CD14-positive monocyte (primary cell): ENCODE measurements around the gene OR5AC2. TPM values are rescaled to one million over a fixed set of nuclear protein-coding genes. Genes with fewer than 3 reads are reported as not detected.

ENCODE experiments used
- DNase-seq, 3 donors: peaks; one replicate each; pipeline ENCODE4 v3.0.0-alpha.2; 2011 to 2022
- H2AFZ ChIP-seq: 2 replicates; pipeline ENCODE4 v1.6.0; 2012; ENCODE audit warnings: mild to moderate bottlenecking, low read depth, low read length, inconsistent platforms; ENCODE audit not compliant: insufficient read depth, poor library complexity, severe bottlenecking
- H3K27ac ChIP-seq, 2 donors: 1 replicate in 1 of 2; 2 replicates in 1 of 2; pipeline ENCODE4 v1.5.1; 2012 to 2013; ENCODE audit warnings: low read length in 2 of 2, control low read depth in 1 of 2, inconsistent platforms in 1 of 2, low read depth in 1 of 2, mild to moderate bottlenecking in 1 of 2
- H3K27me3 ChIP-seq, 2 donors: one replicate each; pipeline versions ENCODE4 v1.6.0 to v1.6.1; 2011 to 2013; ENCODE audit warnings: low read length in 2 of 2; ENCODE audit not compliant: control insufficient read depth in 2 of 2, insufficient read depth in 2 of 2
- H3K36me3 ChIP-seq, 2 donors: replicated peaks in 1 of 2; 1 replicate in 1 of 2; 2 replicates in 1 of 2; pipeline versions ENCODE4 v1.5.1 to v1.6.1; 2012 to 2013; ENCODE audit warnings: low read length in 2 of 2, control low read depth in 1 of 2, inconsistent platforms in 1 of 2, mild to moderate bottlenecking in 1 of 2; ENCODE audit not compliant: insufficient read depth in 2 of 2, control insufficient read depth in 1 of 2
- H3K4me1 ChIP-seq, 2 donors: 1 replicate in 1 of 2; 2 replicates in 1 of 2; pipeline versions ENCODE4 v1.5.1 to v1.6.1; 2012 to 2013; ENCODE audit warnings: low read length in 2 of 2, control low read depth in 1 of 2, inconsistent platforms in 1 of 2, mild to moderate bottlenecking in 1 of 2, moderate library complexity in 1 of 2; ENCODE audit not compliant: insufficient read depth in 2 of 2, control insufficient read depth in 1 of 2
- H3K4me2 ChIP-seq: replicated peaks from 2 replicates; pipeline ENCODE3; 2012; ENCODE audit warnings: low read length, moderate library complexity, mild to moderate bottlenecking; ENCODE audit not compliant: poor library complexity, severe bottlenecking; ENCODE audit errors: extremely low read depth
- H3K4me3 ChIP-seq, 3 experiments: fragments of 200-600 bp in 1 of 3; sonication (generic) in 1 of 3; replicated peaks in 1 of 3; 1 replicate in 2 of 3; 2 replicates in 1 of 3; pipeline ENCODE4 v1.5.1; 2011 to 2013; ENCODE audit warnings: low read length in 3 of 3, mild to moderate bottlenecking in 3 of 3, control low read depth in 2 of 3, low read depth in 2 of 3, inconsistent platforms in 1 of 3, moderate library complexity in 1 of 3
- H3K79me2 ChIP-seq: 2 replicates; pipeline ENCODE4 v1.6.0; 2012; ENCODE audit warnings: mild to moderate bottlenecking, control low read depth, inconsistent platforms, low read length, moderate library complexity; ENCODE audit not compliant: insufficient read depth
- H3K9ac ChIP-seq: 2 replicates; pipeline ENCODE4 v1.6.0; 2017; ENCODE audit warnings: low read length, mild to moderate bottlenecking; ENCODE audit not compliant: insufficient read depth, poor library complexity, severe bottlenecking
- H3K9me3 ChIP-seq, 2 donors: replicated peaks in 1 of 2; 1 replicate in 1 of 2; 2 replicates in 1 of 2; pipeline versions ENCODE4 v1.5.1 to v1.6.1; 2012 to 2013; ENCODE audit warnings: low read length in 2 of 2, control low read depth in 1 of 2; ENCODE audit not compliant: control insufficient read depth in 1 of 2, insufficient read depth in 1 of 2
- H4K20me1 ChIP-seq: 2 replicates; pipeline ENCODE4 v1.6.0; 2012; ENCODE audit warnings: mild to moderate bottlenecking, low read length, control low read depth, moderate library complexity; ENCODE audit not compliant: insufficient read depth
- H3K27ac Mint-ChIP-seq, 7 donors: one replicate each; pipeline ENCODE4 v1.8.0; 2020; ENCODE audit warnings: mild to moderate bottlenecking in 7 of 7, mixed read lengths in 7 of 7, moderate library complexity in 6 of 7, inconsistent platforms in 2 of 7
- H3K27me3 Mint-ChIP-seq, 3 donors: one replicate each; pipeline ENCODE4 v1.8.0; 2021 to 2022; ENCODE audit warnings: low read depth in 3 of 3, mild to moderate bottlenecking in 3 of 3, mixed read lengths in 3 of 3, moderate library complexity in 3 of 3, inconsistent platforms in 1 of 3
- H3K36me3 Mint-ChIP-seq, 2 donors: one replicate each; pipeline ENCODE4 v1.8.0; 2020; ENCODE audit warnings: mixed read lengths in 2 of 2, inconsistent platforms in 1 of 2, mild to moderate bottlenecking in 1 of 2
- H3K4me1 Mint-ChIP-seq: one replicate; pipeline ENCODE4 v1.8.0; 2020; ENCODE audit warnings: mild to moderate bottlenecking, mixed read lengths
- H3K4me3 Mint-ChIP-seq, 2 donors: one replicate each; pipeline ENCODE4 v1.8.0; 2020; ENCODE audit warnings: mild to moderate bottlenecking in 2 of 2, mixed read lengths in 2 of 2, moderate library complexity in 1 of 2
- H3K9me3 Mint-ChIP-seq, 7 donors: one replicate each; pipeline ENCODE4 v1.8.0; 2020 to 2022; ENCODE audit warnings: mixed read lengths in 7 of 7, mild to moderate bottlenecking in 6 of 7, moderate library complexity in 6 of 7, inconsistent platforms in 2 of 7
- CTCF ChIP-seq: fragments of 200-600 bp; IDR thresholded peaks from one replicate; pipeline ENCODE4 v1.8.0; 2022; ENCODE audit warnings: antibody characterized with exemption, mild to moderate bottlenecking
- WGBS: methylation state at CpG from one replicate; pipeline ENCODE4 v1.1.5; 2013; ENCODE audit warnings: missing lambda C conversion rate; ENCODE audit not compliant: insufficient coverage; 5-methylcytosine and 5-hydroxymethylcytosine counted together
- intact Hi-C, 2 donors: fragments of 100-400 bp; cut with micrococcal nuclease; formaldehyde crosslinking; loops; one replicate each; pipeline versions ENCODE4 v1.15.0 to v1.15.1; 2023
- polyA plus RNA-seq, 3 donors: library from polyadenylated mRNA; depleted of rRNA in 1 of 3; unstranded in 2 of 3; stranded (reverse) in 1 of 3; fragments of 300-500 nt in 2 of 3; fragments of >200 nt in 1 of 3; fragmentation: Illumina TruSeq in 2 of 3; gene quantifications; 1 replicate in 2 of 3; 2 replicates in 1 of 3; pipeline ENCODE4 v1.2.3, GENCODE V29; 2012 to 2021

Gene OR5AC2
- polyA plus RNA-seq, 3 donors, result not detected

GRCh38 chr3:98114264-98114663 lies 27.3 kb downstream of the OR5AC2 start:
- H3K9me3 ChIP-seq, result peaks cover 20 to 31% of the 10 kb centered on the region in 2 donors
- no peak for TF ChIP-seq CTCF
- DNase-seq, result no peak
- Mint-ChIP-seq H3K4me1 (no peaks in the 10 kb centered on the region), H3K27me3 (peaks cover 0 to 2% (median 0%) of the 10 kb centered on the region in 3 donors), H3K36me3 (no peaks in the 10 kb centered on the region), H3K9me3 (peaks cover 2 to 28% (median 21%) of the 10 kb centered on the region in 7 donors), H3K27ac (no peak overlapping the region), H3K4me3 (no peak overlapping the region)
- H4K20me1 ChIP-seq, result no peaks in the 10 kb centered on the region
- no peak overlapping the region for H3K4me2 ChIP-seq
- WGBS, result 71% methylated on average over 1 of the region's 3 CpGs
- H2AFZ ChIP-seq, result no peak overlapping the region
- H3K4me3 ChIP-seq, result no peak overlapping the region
- no peaks in the 10 kb centered on the region for H3K27me3 ChIP-seq
- intact Hi-C loops, result no loop called here
- H3K36me3 ChIP-seq, result no peaks in the 10 kb centered on the region
- H3K4me1 ChIP-seq, result no peaks in the 10 kb centered on the region
- no peak overlapping the region for H3K27ac ChIP-seq
- no peaks in the 10 kb centered on the region for H3K79me2 ChIP-seq
- H3K9ac ChIP-seq, result no peak overlapping the region

GRCh38 chr3:98115717-98116116 lies 28.7 kb downstream of the OR5AC2 start:
- Histone ChIP-seq H3K79me2 (no peaks in the 10 kb centered on the region), H3K27me3 (no peaks in the 10 kb centered on the region), H3K4me1 (no peaks in the 10 kb centered on the region), H3K9ac (no peak overlapping the region), H3K36me3 (no peaks in the 10 kb centered on the region), H3K9me3 (peaks cover 19 to 24% of the 10 kb centered on the region in 2 donors), H3K4me2 (no peak overlapping the region), H3K27ac (no peak overlapping the region), H3K4me3 (no peak overlapping the region), H2AFZ (no peak overlapping the region), H4K20me1 (no peaks in the 10 kb centered on the region)
- Mint-ChIP-seq H3K4me3 (no peak overlapping the region), H3K4me1 (no peaks in the 10 kb centered on the region), H3K27ac (no peak overlapping the region), H3K36me3 (no peaks in the 10 kb centered on the region), H3K9me3 (peaks cover 0 to 24% (median 12%) of the 10 kb centered on the region in 7 donors), H3K27me3 (peaks cover 0 to 2% (median 2%) of the 10 kb centered on the region in 3 donors)
- WGBS, result no CpG with 5 or more reads among the region's 1 CpG
- intact Hi-C loops, result no loop called here
- no peak for DNase-seq
- TF ChIP-seq CTCF, result no peak
